ENCODE measurements around the gene MRPL20. TPM values are rescaled to one million over a fixed set of nuclear protein-coding genes. Genes with fewer than 3 reads are reported as not detected.
"Not testable (repeated sequence)": the region's sequence is repeated elsewhere in the genome, so short reads cannot be mapped to it uniquely, and the experiment has no call there.

Gene MRPL20
- total RNA-seq, 4 donors from 2014 or later = 93.6 to 119 (median 109) TPM

- peaks cover 82% of the 10 kb centered on the region for H3K36me3 ChIP-seq
- no peak overlapping the region for H3K4me3 ChIP-seq
- no peak overlapping the region for H3K27ac ChIP-seq
- H3K27me3 ChIP-seq = no peaks in the 10 kb centered on the region
- TF ChIP-seq EP300 (IDR thresholded peaks at IDR 0.05) = no peak
- TF ChIP-seq CTCF (IDR thresholded peaks at IDR 0.05) = no peak
- H3K4me1 ChIP-seq = no peaks in the 10 kb centered on the region
- H3K9me3 ChIP-seq = no peaks in the 10 kb centered on the region
- no peak for DNase-seq (ENCODE audit: low spot score in 2 of 2)
- 96% methylated on average over 16 of the region's 16 CpGs for WGBS
Observed at GRCh38 chr1:1388078-1388472, 19.0 kb downstream of the MRPL20 start.

- TF ChIP-seq POLR2AphosphoS5 (IDR thresholded peaks at IDR 0.05) = no peak
- TF ChIP-seq POLR2A (IDR thresholded peaks at IDR 0.05) = no peak
- no peak for TF ChIP-seq CTCF (IDR thresholded peaks at IDR 0.05)
- TF ChIP-seq EP300 (IDR thresholded peaks at IDR 0.05) = no peak
- WGBS = 94% methylated on average over 34 of the region's 50 CpGs
- H3K9me3 ChIP-seq = no peaks in the 10 kb centered on the region
- H3K27ac ChIP-seq = no peak overlapping the region
- peaks cover 75% of the 10 kb centered on the region for H3K36me3 ChIP-seq
- H3K4me1 ChIP-seq = no peaks in the 10 kb centered on the region
- no peak overlapping the region for H3K4me3 ChIP-seq
- no peaks in the 10 kb centered on the region for H3K27me3 ChIP-seq
- DNase-seq (ENCODE audit: low spot score in 2 of 2) = no peak
Observed at GRCh38 chr1:1387098-1388077, 19.7 kb downstream of the MRPL20 start.

GRCh38 chr1:1385931-1386330 is 21.2 kb downstream of the MRPL20 start:
- 98% methylated on average over 7 of the region's 8 CpGs for WGBS
- TF ChIP-seq CTCF (IDR thresholded peaks at IDR 0.05) (no peak), POLR2A (IDR thresholded peaks at IDR 0.05) (no peak), EP300 (IDR thresholded peaks at IDR 0.05) (no peak), POLR2AphosphoS5 (IDR thresholded peaks at IDR 0.05) (no peak)
- Histone ChIP-seq H3K27me3 (no peaks in the 10 kb centered on the region), H3K9me3 (no peaks in the 10 kb centered on the region), H3K27ac (no peak overlapping the region), H3K36me3 (peaks cover 68% of the 10 kb centered on the region), H3K4me3 (no peak overlapping the region), H3K4me1 (no peaks in the 10 kb centered on the region)
- DNase-seq (ENCODE audit: low spot score in 2 of 2) = no peak

GRCh38 chr1:1385339-1385738 is 21.8 kb downstream of the MRPL20 start:
- 89% methylated on average over 20 of the region's 29 CpGs for WGBS
- not testable (repeated sequence) for H3K27ac ChIP-seq; H3K27me3 ChIP-seq; DNase-seq (ENCODE audit: low spot score in 2 of 2); H3K9me3 ChIP-seq; H3K4me3 ChIP-seq; H3K4me1 ChIP-seq
- peaks cover 62% of the 10 kb centered on the region for H3K36me3 ChIP-seq

- H3K27ac ChIP-seq = no peak overlapping the region
- peaks cover 22% of the 10 kb centered on the region for H3K36me3 ChIP-seq
- no peak overlapping the region for H3K4me3 ChIP-seq
- no CpG with 5 or more reads among the region's 8 CpGs for WGBS
- no peaks in the 10 kb centered on the region for H3K9me3 ChIP-seq
- peaks cover 5% of the 10 kb centered on the region for H3K4me1 ChIP-seq
- no peak for DNase-seq (ENCODE audit: low spot score in 2 of 2)
- no peaks in the 10 kb centered on the region for H3K27me3 ChIP-seq
- TF ChIP-seq POLR2AphosphoS5 (IDR thresholded peaks at IDR 0.05) (no peak), CTCF (IDR thresholded peaks at IDR 0.05) (no peak)
Observed at GRCh38 chr1:1381294-1381693, 25.8 kb downstream of the MRPL20 start.

All from suprapubic skin (tissue), 4 donors.